NCI-H146 treated with DMSO at 0.1 percent for 48 hours (cell line): Measurements from ENCODE around the gene MYEF2.

ENCODE experiments used
- DNase-seq: peaks from one replicate; lab custom pipeline; 2025; ENCODE audit not compliant: unreplicated experiment; lab: John Stamatoyannopoulos, UW

Gene MYEF2

GRCh38 chr15:48090115-48090514 is 88.0 kb downstream of the MYEF2 start:
- DNase-seq = no peak

GRCh38 chr15:48089702-48090101 is 88.4 kb downstream of the MYEF2 start:
- DNase-seq = no peak

- DNase-seq = no peak
These were observed 90.3 kb downstream of the MYEF2 start for GRCh38 chr15:48087844-48088243.

- no peak for DNase-seq
These were observed 91.5 kb downstream of the MYEF2 start for GRCh38 chr15:48086576-48086975.

DNA sequence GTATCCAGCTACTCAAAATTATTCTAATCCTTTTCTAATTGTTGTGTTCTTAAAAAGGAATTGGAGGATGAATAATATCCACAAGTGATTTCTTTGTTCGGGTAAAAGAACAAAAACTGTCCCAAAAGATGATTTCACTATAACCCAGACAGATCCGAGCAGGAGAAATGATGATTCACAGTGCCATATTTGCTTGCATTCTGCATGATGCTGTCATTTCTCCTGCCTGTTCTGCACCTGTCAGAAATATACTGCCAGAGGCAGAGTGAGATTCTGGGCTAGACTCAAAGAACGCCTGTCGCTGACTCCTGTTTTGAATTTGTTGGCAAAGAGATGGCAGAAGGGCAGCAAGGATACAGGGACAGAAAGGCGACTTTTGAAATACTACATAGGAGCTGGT is 92.0 kb downstream of the MYEF2 start:
- no peak for DNase-seq

DNA sequence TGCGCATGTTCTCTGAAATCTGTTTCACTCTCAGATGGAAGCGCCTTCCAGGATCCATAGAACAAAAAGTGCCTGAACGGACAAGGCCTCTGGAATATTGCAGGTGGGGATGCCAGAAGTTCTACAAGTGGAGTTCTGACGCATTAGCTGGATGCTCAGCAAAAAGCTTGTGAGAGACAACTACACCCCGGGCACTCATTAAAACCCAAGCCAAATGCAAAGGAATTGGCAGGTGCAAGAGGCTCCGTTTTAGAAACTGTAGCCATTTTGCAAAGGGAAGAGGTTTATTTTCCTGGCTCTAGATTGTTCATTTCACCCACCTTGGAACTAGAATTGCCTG is 92.5 kb downstream of the MYEF2 start:
- DNase-seq = no peak

DNA sequence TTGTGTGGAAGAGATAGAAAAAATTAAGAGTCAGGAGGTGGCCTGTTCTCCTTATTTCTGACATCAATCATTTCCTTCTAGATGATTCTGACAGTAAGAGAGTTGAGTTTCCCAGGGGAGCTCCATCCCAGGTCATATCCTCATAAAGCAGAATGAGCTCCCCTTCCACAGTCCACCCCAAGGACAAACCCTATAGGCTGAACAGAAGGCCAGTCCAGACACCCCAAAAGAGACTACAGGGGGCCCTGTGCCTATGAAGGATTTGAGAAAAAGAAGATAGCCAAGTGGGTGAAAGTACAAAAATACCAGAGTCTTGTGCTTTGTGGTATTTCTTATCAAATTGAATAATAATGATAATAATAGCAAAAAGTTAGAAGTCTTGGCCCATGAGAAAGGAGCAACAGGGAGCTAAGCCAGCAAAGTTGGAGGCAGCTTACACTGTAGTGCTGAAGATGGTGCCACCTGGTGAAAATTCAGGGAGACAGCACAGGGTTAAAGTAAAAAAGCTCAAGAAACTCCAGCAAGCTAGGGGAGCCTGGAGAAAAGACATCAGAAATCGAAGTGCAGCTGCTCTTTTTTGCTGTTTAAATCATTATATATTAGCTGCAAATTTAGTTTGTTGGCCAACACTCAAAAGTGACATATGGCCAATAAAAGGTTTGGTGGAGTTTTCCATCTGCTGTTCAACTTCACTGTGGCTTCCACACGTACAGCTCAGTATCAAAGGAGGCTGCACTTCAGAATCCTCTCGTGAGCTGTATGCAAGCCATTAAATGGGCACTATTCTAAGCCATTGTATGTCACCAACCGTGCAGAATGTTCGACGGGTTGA is 93.1 kb downstream of the MYEF2 start:
- DNase-seq = peak; percentile 34
